Left lung (tissue), 10 donors: ENCODE measurements around the gene KIZ. TPM values are rescaled to one million over a fixed set of nuclear protein-coding genes. Genes with fewer than 3 reads are reported as not detected.
"Not testable (repeated sequence)": the region's sequence is repeated elsewhere in the genome, so short reads cannot be mapped to it uniquely, and the experiment has no call there.

ENCODE experiments used
- ATAC-seq: fragments of 200-7000 bp; cut with Tn5 transposase; one replicate; pipeline ENCODE4 v1.9.1; 2020; ENCODE audit warnings: moderate library complexity
- DNase-seq, 4 donors: peaks; one replicate each; pipeline ENCODE4 v3.0.0-alpha.2; 2013 to 2020
- H3K27ac ChIP-seq, 2 donors: fragments of 200-600 bp; sonication (generic) in 1 of 2; one replicate each; pipeline versions ENCODE4 v1.5.0 to v1.8.0; 2020 to 2021
- H3K27me3 ChIP-seq, 2 donors: fragments of 200-600 bp; sonication (generic) in 1 of 2; one replicate each; pipeline versions ENCODE4 v1.5.0 to v1.8.0; 2020 to 2021
- H3K36me3 ChIP-seq, 2 donors: fragments of 200-600 bp; sonication (generic) in 1 of 2; one replicate each; pipeline versions ENCODE4 v1.5.0 to v1.8.0; 2020 to 2021
- H3K4me1 ChIP-seq, 2 donors: fragments of 200-600 bp; one replicate each; pipeline ENCODE4 v1.8.0; 2021
- H3K4me3 ChIP-seq, 2 donors: fragments of 200-600 bp; sonication (generic) in 1 of 2; one replicate each; pipeline versions ENCODE4 v1.5.0 to v1.8.0; 2020 to 2021; ENCODE audit warnings: mild to moderate bottlenecking in 1 of 2
- H3K9me3 ChIP-seq, 2 donors: fragments of 200-600 bp; sonication (generic) in 1 of 2; one replicate each; pipeline versions ENCODE4 v1.5.0 to v1.8.0; 2020 to 2021
- intact Hi-C, 2 donors: fragments of 100-400 bp; cut with DNase I; formaldehyde crosslinking; loops; one replicate each; pipeline versions ENCODE4 v1.11.2 to v1.14.2; 2022
- polyA plus RNA-seq, 6 donors: library from polyadenylated mRNA; unstranded; fragments of 120-200 nt; gene quantifications; one replicate each; pipeline ENCODE4 v1.2.1, GENCODE V29; 2013; ENCODE audit not compliant: insufficient read length in 6 of 6
- total RNA-seq, 2 donors: library from RNA; stranded (reverse); fragmentation: NEBNext Ultra II Directional; extraction: Animal tissue kit (Norgen Biotek cat#: 25700); gene quantifications; one replicate each; pipeline ENCODE4 v1.2.1, GENCODE V29; 2021
- TF ChIP-seq, protein P1 (sequence below), 2 donors: fragments of 200-600 bp; sonication (generic) in 1 of 2; IDR thresholded peaks; one replicate each; pipeline versions ENCODE4 v1.5.0 to v1.8.0; 2021; ENCODE audit warnings: antibody characterized with exemption in 2 of 2
- donor health status: DM: no; HTN: yes; CAD: no.
- donor health status: DM: no; HTN: no; CAD: no.

Gene KIZ
- total and polyA plus RNA-seq, 8 donors, result 10.4 to 30.6 (median 25.2) TPM

- Histone ChIP-seq H3K36me3 (peaks cover 0 to 27% of the 10 kb centered on the region in 2 donors), H3K9me3 (no peaks in the 10 kb centered on the region), H3K4me1 (no peaks in the 10 kb centered on the region), H3K4me3 (no peak overlapping the region), H3K27me3 (no peaks in the 10 kb centered on the region), H3K27ac (no peak overlapping the region)
- DNase-seq (no peak), ATAC-seq (no peak)
- intact Hi-C loops, result no loop called here
- TF ChIP-seq, protein P1, sequence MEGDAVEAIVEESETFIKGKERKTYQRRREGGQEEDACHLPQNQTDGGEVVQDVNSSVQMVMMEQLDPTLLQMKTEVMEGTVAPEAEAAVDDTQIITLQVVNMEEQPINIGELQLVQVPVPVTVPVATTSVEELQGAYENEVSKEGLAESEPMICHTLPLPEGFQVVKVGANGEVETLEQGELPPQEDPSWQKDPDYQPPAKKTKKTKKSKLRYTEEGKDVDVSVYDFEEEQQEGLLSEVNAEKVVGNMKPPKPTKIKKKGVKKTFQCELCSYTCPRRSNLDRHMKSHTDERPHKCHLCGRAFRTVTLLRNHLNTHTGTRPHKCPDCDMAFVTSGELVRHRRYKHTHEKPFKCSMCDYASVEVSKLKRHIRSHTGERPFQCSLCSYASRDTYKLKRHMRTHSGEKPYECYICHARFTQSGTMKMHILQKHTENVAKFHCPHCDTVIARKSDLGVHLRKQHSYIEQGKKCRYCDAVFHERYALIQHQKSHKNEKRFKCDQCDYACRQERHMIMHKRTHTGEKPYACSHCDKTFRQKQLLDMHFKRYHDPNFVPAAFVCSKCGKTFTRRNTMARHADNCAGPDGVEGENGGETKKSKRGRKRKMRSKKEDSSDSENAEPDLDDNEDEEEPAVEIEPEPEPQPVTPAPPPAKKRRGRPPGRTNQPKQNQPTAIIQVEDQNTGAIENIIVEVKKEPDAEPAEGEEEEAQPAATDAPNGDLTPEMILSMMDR (IDR thresholded peaks at IDR 0.05), result no peak
These were observed 115.5 kb downstream of the KIZ start for GRCh38 chr20:21241406-21241805.

GRCh38 chr20:21243811-21244210 lies 117.9 kb downstream of the KIZ start:
- no peak for ATAC-seq

GRCh38 chr20:21244808-21245207 lies 118.9 kb downstream of the KIZ start:
- H3K27ac ChIP-seq, result no peak overlapping the region
- H3K36me3 ChIP-seq, result peaks cover 0 to 21% of the 10 kb centered on the region in 2 donors
- no peaks in the 10 kb centered on the region for H3K27me3 ChIP-seq
- intact Hi-C loops, result no loop called here
- ATAC-seq (no peak), DNase-seq (no peak)
- H3K9me3 ChIP-seq, result peaks cover 0 to 4% of the 10 kb centered on the region in 2 donors
- no peak overlapping the region for H3K4me3 ChIP-seq
- no peaks in the 10 kb centered on the region for H3K4me1 ChIP-seq
- TF ChIP-seq, protein P1 (IDR thresholded peaks at IDR 0.05), result no peak

More at GRCh38 chr20:21243811-21244210, 117.9 kb downstream of the KIZ start:
- no peak overlapping the region for H3K27ac ChIP-seq
- H3K4me1 ChIP-seq, result no peaks in the 10 kb centered on the region
- H3K36me3 ChIP-seq, result peaks cover 0 to 22% of the 10 kb centered on the region in 2 donors
- no peak for DNase-seq
- H3K4me3 ChIP-seq, result no peak overlapping the region
- intact Hi-C loops, result no loop called here
- peaks cover 0 to 4% of the 10 kb centered on the region in 2 donors for H3K9me3 ChIP-seq
- TF ChIP-seq, protein P1 (IDR thresholded peaks at IDR 0.05), result no peak
- no peaks in the 10 kb centered on the region for H3K27me3 ChIP-seq

GRCh38 chr20:21246161-21246560 lies 120.3 kb downstream of the KIZ start:
- peaks cover 0 to 21% of the 10 kb centered on the region in 2 donors for H3K36me3 ChIP-seq
- no peak overlapping the region for H3K4me3 ChIP-seq
- H3K9me3 ChIP-seq, result peaks cover 0 to 4% of the 10 kb centered on the region in 2 donors
- H3K27me3 ChIP-seq, result no peaks in the 10 kb centered on the region
- no peak overlapping the region for H3K27ac ChIP-seq
- TF ChIP-seq, protein P1 (IDR thresholded peaks at IDR 0.05), result no peak
- intact Hi-C loops, result no loop called here
- DNase-seq (no peak), ATAC-seq (no peak)
- no peaks in the 10 kb centered on the region for H3K4me1 ChIP-seq

GRCh38 chr20:21247603-21248095 lies 121.8 kb downstream of the KIZ start:
- intact Hi-C loops, DNase-seq, H3K4me1 ChIP-seq, H3K9me3 ChIP-seq, H3K27ac ChIP-seq, ATAC-seq, H3K4me3 ChIP-seq, H3K27me3 ChIP-seq: not testable (repeated sequence)
- peaks cover 0 to 21% of the 10 kb centered on the region in 2 donors for H3K36me3 ChIP-seq

- Histone ChIP-seq H3K9me3 (peaks cover 0 to 4% of the 10 kb centered on the region in 2 donors), H3K4me3 (no peak overlapping the region), H3K27me3 (no peaks in the 10 kb centered on the region), H3K4me1 (no peaks in the 10 kb centered on the region), H3K27ac (no peak overlapping the region), H3K36me3 (no peaks in the 10 kb centered on the region)
- no peak for DNase-seq
- intact Hi-C loops, result no loop called here
- TF ChIP-seq, protein P1 (IDR thresholded peaks at IDR 0.05), result no peak
- ATAC-seq, result no peak
These were observed 125.4 kb downstream of the KIZ start for GRCh38 chr20:21251278-21251677.
